ENCODE data around the gene NCOR1. TPM values are rescaled to one million over a fixed set of nuclear protein-coding genes. Genes with fewer than 3 reads are reported as not detected.

Gene NCOR1
- total and polyA plus RNA-seq, 12 donors = 27.0 to 103 (median 74.8) TPM

- no peak overlapping the region for H3K4me3 ChIP-seq
- peaks cover 0 to 77% (median 10%) of the 10 kb centered on the region in 9 donors for H3K36me3 ChIP-seq
- DNase-seq (no peak), ATAC-seq (peak in 2 of 8 donors; percentile 31 to 37)
- no peaks in the 10 kb centered on the region for H3K9me3 ChIP-seq
- intact Hi-C loops (cut with DNase I) = no loop called here
- TF ChIP-seq CTCF (IDR thresholded peaks at IDR 0.05) = no peak
- H3K27ac ChIP-seq = no peak overlapping the region
- no peaks in the 10 kb centered on the region for H3K27me3 ChIP-seq
- peaks cover 0 to 13% (median 0%) of the 10 kb centered on the region in 9 donors for H3K4me1 ChIP-seq
- 80 to 82% methylated on average over 10 of the region's 10 CpGs for WGBS, 2 donors
Observed at GRCh38 chr17:16086957-16087356, 128.4 kb downstream of the NCOR1 start.

- intact Hi-C loops (cut with DNase I) = no loop called here
- no peak for TF ChIP-seq CTCF (IDR thresholded peaks at IDR 0.05)
- peak in 1 of 8 donors; percentile 29 for ATAC-seq
- 91 to 94% methylated on average over 1 of the region's 1 CpG for WGBS, 2 donors
- Histone ChIP-seq H3K27me3 (no peaks in the 10 kb centered on the region), H3K36me3 (peaks cover 0 to 76% (median 8%) of the 10 kb centered on the region in 9 donors), H3K4me1 (peaks cover 0 to 13% (median 0%) of the 10 kb centered on the region in 9 donors), H3K4me3 (no peak overlapping the region), H3K27ac (peak overlapping the region in 2 of 10 donors; percentile 0 to 48), H3K9me3 (no peaks in the 10 kb centered on the region)
- no peak for DNase-seq
Observed at GRCh38 chr17:16085066-16085699, 130.2 kb downstream of the NCOR1 start.

- intact Hi-C loops (cut with DNase I) = no loop called here
- H3K27ac ChIP-seq = no peak overlapping the region
- H3K36me3 ChIP-seq = peaks cover 0 to 86% (median 27%) of the 10 kb centered on the region in 9 donors
- no peak overlapping the region for H3K4me3 ChIP-seq
- no peaks in the 10 kb centered on the region for H3K9me3 ChIP-seq
- no peaks in the 10 kb centered on the region for H3K27me3 ChIP-seq
- no peak for TF ChIP-seq CTCF (IDR thresholded peaks at IDR 0.05)
- H3K4me1 ChIP-seq = peaks cover 0 to 13% (median 0%) of the 10 kb centered on the region in 9 donors
- 97 to 98% methylated on average over 3 of the region's 3 CpGs for WGBS, 2 donors
- ATAC-seq (no peak), DNase-seq (no peak)
Observed at GRCh38 chr17:16083223-16083622, 132.1 kb downstream of the NCOR1 start.

- Histone ChIP-seq H3K4me1 (peaks cover 0 to 13% (median 0%) of the 10 kb centered on the region in 9 donors), H3K27ac (no peak overlapping the region), H3K9me3 (no peaks in the 10 kb centered on the region), H3K4me3 (no peak overlapping the region), H3K36me3 (peaks cover 0 to 90% (median 31%) of the 10 kb centered on the region in 9 donors), H3K27me3 (no peaks in the 10 kb centered on the region)
- intact Hi-C loops (cut with DNase I) = no loop called here
- DNase-seq (no peak), ATAC-seq (no peak)
- no peak for TF ChIP-seq CTCF (IDR thresholded peaks at IDR 0.05)
- WGBS, 2 donors = 97 to 98% methylated on average over 1 of the region's 1 CpG
Observed at GRCh38 chr17:16081507-16082087, 133.7 kb downstream of the NCOR1 start.
